Ishikawa (cell line): Measurements from ENCODE around the gene FOXC2.

Experiments
- CEBPB ChIP-seq: IDR thresholded peaks from 2 replicates; pipeline ENCODE4 v1.6.1; 2012
- CREB1 ChIP-seq: IDR thresholded peaks from 2 replicates; pipeline ENCODE4 v1.6.1; 2012; ENCODE audit warnings: low read depth
- EGR1 ChIP-seq: IDR thresholded peaks from 2 replicates; pipeline ENCODE4 v1.6.1; 2012
- EP300 ChIP-seq: IDR thresholded peaks from 2 replicates; pipeline ENCODE4 v1.6.1; 2012; ENCODE audit warnings: borderline replicate concordance
- FOXM1 ChIP-seq: IDR thresholded peaks from 2 replicates; pipeline ENCODE4 v1.6.1; 2012; ENCODE audit warnings: low read depth, borderline replicate concordance
- MAX ChIP-seq: IDR thresholded peaks from 2 replicates; pipeline ENCODE4 v1.6.1; 2012
- NFIC ChIP-seq: IDR thresholded peaks from 2 replicates; pipeline ENCODE4 v1.6.1; 2012
- RAD21 ChIP-seq: IDR thresholded peaks from 2 replicates; pipeline ENCODE4 v1.6.1; 2012; ENCODE audit warnings: low read depth
- REST ChIP-seq: IDR thresholded peaks from 2 replicates; pipeline ENCODE4 v1.6.1; 2012; ENCODE audit warnings: low read depth, mild to moderate bottlenecking
- TAF1 ChIP-seq: IDR thresholded peaks from 2 replicates; pipeline ENCODE4 v1.6.1; 2012; ENCODE audit warnings: low read depth, mild to moderate bottlenecking
- TCF12 ChIP-seq: IDR thresholded peaks from 2 replicates; pipeline ENCODE4 v1.6.1; 2012; ENCODE audit warnings: low read depth
- TEAD4 ChIP-seq: IDR thresholded peaks from 2 replicates; pipeline ENCODE4 v1.6.1; 2012
- USF1 ChIP-seq: IDR thresholded peaks from 2 replicates; pipeline ENCODE4 v1.6.1; 2012
- YY1 ChIP-seq: IDR thresholded peaks from 2 replicates; pipeline ENCODE4 v1.6.1; 2012; ENCODE audit warnings: low read depth
- ZBTB7A ChIP-seq: IDR thresholded peaks from 2 replicates; pipeline ENCODE4 v1.6.1; 2012; ENCODE audit warnings: low read depth

The FOXC2 gene

GRCh38 chr16:86595983-86596605 lies 29.5 kb downstream of the FOXC2 start:
- TF ChIP-seq ZBTB7A = no peak
- TF ChIP-seq EGR1 = no peak
- TF ChIP-seq YY1 = no peak
- no peak for TF ChIP-seq EP300
- TF ChIP-seq TAF1 = no peak
- TF ChIP-seq FOXM1 = no peak
- no peak for TF ChIP-seq RAD21
- TF ChIP-seq TCF12 = no peak
- no peak for TF ChIP-seq MAX
- no peak for TF ChIP-seq CREB1
- TF ChIP-seq USF1 = no peak
- TF ChIP-seq REST = no peak
- no peak for TF ChIP-seq TEAD4
- no peak for TF ChIP-seq NFIC
- no peak for TF ChIP-seq CEBPB

- TF ChIP-seq CREB1 = no peak
Observed at GRCh38 chr16:86597126-86597879, 30.7 kb downstream of the FOXC2 start.

- no peak for TF ChIP-seq CEBPB
- no peak for TF ChIP-seq YY1
- TF ChIP-seq RAD21 = no peak
Observed at GRCh38 chr16:86597880-86598606, 31.4 kb downstream of the FOXC2 start.

GRCh38 chr16:86598607-86599565 lies 32.3 kb downstream of the FOXC2 start:
- TF ChIP-seq MAX = no peak
- TF ChIP-seq TEAD4 = no peak
- no peak for TF ChIP-seq REST
- no peak for TF ChIP-seq NFIC
- no peak for TF ChIP-seq RAD21

- TF ChIP-seq REST (no peak), ZBTB7A (no peak), MAX (no peak), CREB1 (no peak), TEAD4 (no peak), NFIC (no peak), CEBPB (no peak), TCF12 (no peak), TAF1 (no peak)
Observed at GRCh38 chr16:86601356-86601755, 34.7 kb downstream of the FOXC2 start.
